ENCODE results near the gene KIF26B.

Gene KIF26B

DNA sequence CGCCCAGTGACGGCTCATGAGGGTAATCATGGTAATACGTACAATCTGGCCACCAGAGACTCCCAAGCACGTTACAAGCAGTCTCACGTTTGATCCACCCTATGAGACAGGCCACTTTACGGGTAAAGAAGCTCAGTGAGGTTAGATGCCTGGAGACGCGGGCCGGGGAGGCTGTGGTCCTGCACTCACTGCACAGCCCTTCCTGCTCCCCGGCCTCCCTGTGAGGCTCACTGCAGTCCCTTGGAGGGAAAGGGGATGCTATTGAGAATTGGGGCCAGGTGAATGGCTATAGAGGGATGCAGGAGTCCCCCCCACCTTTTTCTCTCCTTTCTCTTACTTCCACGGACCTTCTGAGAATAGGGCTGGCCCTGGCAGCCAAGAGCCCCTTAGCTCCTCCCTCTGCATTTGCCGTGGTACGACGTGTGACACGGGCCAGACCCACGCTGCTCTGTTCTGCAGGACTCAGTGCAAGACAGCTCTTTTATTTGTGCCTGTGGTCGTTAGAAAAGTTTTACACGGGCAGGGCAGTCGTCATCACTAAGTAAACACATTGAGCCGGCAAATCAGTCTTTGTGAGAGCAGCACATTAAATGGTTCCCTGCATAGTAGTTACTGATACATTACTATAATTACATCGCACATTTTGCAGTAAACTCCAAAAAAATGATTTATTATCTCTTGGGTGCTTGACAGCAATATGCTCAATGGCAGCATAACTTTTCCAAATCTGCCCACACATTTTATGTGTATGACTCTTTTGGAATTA is 18.8 kb downstream of the KIF26B start:
- DNase-seq, result no peak

DNA sequence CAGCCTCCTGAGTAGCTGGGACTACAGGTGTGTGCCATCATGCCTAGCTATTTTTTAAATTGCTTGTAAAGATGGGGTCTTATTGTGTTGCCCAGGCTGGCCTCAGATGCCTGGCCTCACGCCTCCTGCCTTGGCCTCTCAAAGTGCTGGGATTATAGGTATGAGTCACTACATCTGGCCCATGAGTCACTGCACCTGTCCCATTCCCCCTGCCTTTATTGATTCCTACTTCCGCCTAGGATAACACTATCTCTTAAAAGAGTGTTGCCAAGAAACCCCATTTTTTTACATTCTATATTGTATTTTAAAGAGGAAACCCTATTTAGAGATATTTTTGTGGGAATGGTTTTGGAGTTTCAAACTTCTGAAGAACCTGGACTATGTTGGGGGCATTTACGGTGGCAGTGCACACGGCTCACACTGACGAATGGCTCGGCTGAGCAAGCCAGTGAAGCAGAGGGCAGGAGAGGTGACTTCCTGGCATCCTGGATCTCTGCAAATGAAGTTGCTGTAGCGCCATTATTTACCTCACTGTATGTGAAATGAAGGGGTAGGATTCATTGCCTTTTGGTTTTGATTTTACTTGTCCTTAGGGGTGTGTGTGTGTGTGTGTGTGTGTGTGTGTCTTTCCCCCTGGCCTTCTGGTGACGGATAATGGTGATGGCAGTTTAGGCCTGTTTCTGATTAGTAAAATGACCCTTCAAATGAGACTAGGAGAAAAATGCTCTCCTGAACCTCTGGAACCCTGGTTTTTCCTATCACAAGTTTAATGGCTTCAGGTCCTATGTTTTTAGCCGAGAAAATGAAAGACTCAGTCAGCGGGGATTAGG is 22.5 kb downstream of the KIF26B start:
- DNase-seq, result no peak

DNA sequence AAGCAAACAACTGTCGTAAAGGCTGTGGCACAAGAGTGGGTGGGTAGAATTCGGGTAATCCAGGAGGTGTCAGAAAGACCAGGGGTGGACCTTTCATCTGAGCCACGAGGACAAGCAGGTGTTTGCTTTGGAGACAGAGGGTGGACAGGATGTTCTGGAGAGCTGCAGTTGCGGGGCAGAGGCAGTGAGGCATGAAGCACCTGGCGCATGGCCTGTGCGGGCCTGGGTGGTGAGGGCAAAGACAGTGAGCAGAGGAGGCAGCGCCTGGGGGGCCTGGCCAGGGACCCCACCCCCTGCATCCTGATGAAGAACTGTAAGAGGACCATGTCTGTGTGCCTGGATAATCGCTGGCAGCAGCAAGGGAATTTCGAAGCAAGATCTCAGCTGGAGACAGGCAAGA is 24.9 kb downstream of the KIF26B start:
- DNase-seq, result no peak

DNA sequence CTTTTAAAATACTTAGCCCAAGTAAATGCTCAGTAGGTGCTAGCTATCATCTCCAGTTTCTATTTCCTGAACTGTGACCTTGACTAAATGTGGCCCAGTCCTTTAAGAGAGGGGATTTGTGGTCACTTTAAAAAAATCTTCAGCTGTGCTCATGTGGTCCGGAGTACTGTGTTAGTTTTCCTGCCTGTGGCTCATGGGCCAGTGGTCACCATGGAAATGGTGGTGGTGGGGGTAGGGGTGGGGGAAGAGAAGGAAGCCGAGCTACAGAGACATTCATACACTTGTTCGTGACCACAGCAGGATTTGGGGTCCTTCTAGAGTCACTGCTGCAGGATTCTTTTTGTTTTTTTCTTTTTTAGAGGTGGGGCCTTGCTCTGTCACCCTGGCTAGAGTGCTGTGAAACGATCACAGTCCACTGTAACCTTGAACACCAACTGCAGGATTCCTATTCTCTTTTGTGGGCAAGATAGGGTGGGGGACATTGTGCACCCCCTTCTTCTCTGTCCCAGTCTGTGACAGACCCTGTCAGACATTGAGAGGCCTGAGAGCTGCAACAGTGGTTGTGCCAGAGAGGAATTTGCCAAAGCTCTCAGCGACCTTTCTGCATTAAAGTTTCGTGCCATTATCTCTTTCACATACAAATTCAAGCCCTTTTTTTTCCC is 25.8 kb downstream of the KIF26B start:
- DNase-seq, result no peak

DNA sequence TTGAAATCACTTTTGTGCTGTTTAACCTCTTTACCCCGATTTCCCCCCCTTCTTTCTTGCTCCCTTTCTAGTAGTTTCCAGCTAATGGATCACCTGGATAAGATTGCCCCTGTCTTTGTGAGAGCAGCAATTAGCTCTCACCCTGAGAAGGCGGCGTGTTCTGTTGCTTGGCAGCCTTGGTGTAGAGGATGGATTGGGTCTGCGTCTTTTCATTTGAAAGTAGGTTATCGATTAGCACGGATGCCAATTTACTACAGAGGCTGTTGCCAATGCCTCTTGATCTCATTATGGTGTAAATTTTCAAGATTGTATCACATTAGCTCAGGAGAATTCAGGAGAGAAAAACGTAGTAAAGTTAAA is 26.4 kb downstream of the KIF26B start:
- DNase-seq, result no peak

DNA sequence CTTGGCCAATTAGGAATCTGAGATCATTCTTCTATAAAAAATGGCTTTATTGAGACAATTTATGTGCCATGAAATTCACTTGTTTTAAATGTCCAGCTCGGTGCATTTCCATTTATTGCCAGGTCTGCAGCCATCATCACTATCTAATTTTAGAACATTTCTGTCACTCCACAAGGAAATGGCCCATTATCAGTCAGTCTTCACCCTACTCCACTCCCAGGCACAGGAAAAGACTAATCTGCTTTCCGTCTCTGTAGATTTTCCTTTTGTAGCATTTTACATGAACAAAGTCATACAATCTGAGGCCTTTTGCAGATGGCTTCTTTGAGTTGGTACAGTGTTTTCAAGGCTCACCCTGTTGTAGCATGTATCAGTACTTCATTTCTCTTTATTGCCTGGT is 27.2 kb downstream of the KIF26B start:
- no peak for DNase-seq

DNA sequence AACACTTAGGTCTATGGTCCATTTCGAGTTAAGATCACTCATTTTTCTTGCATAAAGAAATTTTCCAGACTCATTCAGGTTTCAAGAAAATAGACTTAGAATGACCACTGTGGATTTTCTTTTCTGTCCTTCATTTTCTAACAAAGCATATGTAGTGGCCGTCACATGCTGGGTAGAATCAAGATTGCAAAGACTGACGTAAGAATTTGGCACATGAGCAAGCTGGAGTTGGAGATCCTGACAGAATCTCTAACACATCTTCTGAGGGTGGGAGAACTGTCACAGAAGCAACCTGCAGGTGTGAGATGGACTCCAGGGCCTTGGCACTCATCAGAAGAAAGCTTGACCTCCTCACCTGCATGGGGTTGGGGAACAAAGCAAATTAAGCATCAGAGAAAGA is 28.6 kb downstream of the KIF26B start:
- no peak for DNase-seq

DNA sequence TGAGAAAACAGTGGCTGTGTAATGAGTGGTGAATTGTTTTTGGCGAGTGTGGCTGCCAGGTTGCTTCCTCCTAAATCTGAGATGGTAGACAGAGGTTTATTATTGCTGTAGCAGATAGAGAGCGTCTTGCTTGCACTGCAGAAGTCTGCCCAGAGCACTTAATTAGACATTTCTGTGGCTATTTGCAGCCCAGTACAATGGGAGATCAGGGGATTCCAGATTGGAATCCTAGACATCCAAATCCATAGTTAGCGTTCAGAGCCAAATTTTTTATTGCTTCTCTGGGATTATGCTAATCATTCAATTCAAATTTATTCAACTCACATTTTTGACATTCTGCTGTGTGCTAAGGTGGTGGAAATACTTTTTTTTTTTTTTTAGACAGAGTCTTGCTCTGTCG is 30.0 kb downstream of the KIF26B start:
- no peak for DNase-seq

DNA sequence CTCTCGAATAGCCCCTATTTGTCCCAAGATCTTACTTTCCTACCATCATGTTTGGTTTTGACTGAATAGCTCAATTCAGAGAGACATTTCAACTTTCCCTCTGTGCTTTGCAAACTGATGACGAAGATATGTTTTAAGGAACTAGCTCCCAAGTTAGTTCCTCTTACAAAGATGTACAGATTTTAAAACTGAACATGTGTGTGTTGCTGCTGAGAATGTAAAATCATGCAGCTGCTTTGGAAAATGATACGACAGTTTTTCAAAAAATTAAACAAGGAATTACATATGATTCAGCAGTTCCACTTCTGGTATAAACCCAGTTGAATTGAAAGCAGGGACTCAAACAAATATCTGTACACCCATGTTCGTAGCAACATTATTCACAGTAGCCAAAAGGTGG is 33.6 kb downstream of the KIF26B start:
- DNase-seq, result no peak

DNA sequence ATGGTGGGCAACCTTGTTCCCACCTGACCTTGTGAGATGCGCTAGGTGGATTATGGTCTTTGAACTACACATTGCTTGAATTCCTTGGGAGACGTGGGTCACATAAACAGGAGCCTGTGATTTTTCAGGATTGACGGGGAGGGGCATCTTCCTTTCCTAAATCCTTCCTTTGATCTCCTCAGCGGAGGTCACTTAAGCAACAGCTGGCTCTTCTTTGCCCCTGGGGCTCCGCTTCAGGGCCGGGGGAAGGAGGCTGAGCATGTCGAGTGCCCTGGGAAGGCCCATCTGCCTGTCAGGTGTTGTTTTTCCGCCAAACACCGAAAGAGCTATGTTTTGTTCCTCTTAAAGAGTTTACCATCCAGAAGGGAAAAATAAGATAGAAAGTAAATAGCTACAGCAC is 40.6 kb downstream of the KIF26B start:
- no peak for DNase-seq

DNA sequence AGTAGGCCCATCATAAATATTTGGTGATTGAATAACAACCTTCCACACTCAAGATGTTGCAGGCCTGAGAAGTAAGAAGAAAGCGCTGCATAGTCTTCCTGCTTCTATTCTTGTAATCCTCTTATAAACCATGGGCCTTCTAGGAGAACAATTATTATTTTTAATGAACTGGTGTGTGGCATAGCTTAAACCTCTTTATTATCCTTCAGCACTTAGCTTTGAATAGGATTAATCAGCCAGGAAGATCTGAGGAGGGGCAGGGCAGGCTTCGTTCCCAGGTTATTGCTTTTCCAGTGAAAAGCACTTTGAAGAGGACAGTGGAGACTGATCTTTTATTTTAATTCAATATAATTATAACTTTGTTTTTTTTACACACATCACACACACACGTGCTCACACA is 42.3 kb downstream of the KIF26B start:
- no peak for DNase-seq

DNA sequence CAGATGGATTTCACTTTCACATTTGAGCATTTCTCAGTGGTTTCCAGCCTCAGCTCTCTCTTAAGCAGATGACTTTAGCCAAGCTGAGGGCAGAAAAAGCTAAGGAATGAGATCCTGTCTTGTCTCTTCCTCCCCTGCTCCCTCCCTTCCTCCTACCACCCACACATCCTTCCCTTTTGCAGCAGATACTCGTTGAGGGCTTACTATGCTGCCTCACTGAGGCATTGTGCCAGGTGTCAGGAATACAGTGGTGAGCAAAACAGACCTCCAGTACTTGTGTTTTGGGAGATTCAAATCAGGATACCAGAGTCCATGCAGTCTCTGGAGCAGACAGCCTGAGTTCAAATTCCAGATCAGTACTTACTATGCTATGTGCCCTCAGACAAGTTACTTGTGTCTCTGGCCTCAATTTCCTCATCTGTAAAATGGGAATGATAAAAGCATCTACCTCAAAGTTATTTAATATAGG is 43.2 kb downstream of the KIF26B start:
- no peak for DNase-seq

DNA sequence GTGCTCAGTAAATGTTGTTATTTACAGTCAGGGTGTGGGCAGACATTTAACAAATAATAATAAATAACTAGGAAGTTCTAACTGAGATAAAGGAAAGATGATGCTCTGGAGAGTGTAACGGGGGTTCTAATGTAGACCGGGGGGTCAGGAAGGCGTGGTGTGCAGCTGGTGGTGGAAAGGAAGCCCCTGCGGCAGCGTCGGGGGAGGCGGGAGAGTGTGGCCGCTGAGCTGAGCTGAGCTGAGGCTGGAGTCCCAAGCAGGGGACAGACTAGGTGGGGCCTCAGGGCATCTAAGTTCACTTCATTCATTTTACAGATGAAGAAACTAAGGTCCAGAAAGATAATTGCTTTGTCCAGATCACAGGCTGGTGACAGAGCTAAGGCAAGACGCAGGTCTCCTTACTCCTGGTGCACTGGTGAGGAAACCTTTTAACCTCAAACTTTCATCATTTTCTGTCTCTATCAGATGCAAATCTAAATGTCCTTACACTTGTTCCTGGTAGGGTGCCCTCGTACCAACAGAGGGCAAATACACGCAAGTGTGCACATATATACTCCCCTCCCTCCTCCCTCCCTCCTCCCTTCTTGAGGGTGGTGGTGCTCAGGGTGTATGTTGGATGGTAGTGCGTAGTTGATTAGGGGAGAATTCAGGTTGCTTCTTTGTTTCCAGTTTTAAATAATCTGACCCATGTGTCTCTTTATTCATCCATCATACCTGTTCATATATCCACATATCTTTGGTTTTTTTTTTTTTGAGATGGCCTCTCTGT is 44.1 kb downstream of the KIF26B start:
- no peak for DNase-seq

DNA sequence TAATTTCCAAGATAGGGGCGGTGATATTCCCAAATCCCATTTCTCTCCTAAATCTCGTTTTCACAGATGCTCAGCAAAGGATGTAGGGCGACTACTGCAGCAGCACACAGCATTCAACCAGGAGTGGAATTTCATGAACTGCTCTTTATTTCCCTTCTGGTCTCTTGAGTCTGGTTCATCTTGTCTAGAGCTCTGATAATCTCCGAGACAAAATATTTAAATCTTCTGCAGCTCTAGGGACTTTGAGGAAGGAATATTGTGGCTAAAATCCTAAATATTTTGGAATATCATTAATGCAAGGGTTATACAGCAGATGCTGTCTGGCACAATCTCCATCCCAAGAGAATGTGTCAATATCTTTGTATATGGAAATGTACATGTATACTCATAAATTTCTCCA is 45.4 kb downstream of the KIF26B start:
- DNase-seq, result no peak

DNA sequence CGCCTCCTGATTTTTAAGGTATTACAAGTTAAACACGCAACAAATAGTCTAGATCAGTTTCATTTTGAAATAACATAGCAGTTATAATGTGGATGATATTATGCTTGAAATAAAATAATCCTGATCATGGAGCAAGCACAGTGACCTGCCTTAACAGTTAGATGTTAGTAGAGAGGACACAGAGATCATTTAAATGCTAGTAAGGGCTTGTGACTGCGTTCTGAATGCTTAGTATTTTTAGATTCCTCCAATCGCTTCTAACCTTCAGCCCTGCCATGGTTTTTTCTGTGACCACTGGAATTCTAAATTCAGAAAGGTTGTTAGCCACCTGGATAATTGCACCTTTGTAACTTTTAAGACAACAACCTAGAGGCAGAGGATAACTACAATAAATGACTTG is 46.4 kb downstream of the KIF26B start:
- DNase-seq, result no peak

DNA sequence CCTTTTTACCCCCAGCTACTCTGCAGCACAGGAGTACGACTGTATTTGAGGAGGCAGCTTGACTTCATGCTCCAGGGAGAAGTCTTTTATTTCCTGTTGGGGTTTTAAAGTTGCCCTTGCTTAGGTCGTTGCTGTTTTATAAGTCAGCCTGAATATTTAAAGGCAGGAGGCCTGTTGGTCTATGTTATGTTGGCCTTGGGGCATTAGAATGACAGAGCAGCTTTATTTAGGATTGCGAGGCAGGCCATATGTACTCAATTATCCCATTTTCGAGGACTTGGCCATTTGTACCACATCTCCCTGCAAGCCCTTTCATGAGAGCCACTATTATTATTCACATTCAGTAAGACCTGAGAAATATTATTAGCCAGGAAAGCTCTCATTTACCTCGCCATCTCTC is 47.0 kb downstream of the KIF26B start:
- DNase-seq, result no peak

DNA sequence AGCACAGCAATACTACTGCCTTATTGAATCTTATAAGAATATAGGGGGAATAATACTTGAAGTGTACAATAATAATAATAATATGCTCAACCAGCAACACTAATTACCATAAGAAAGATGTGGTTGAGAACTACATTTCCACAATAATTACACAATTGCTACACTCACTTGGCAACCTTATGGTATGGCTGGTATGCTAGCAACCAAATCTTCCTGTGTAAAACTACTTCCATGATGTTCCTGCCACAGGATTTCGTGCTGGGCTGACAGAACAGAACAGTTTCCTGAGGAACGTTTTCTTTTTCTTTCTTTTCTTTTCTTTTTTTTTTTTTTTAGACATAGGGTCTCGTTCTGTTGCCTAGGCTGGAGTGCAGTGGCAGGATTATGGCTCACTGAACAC is 50.6 kb downstream of the KIF26B start:
- no peak for DNase-seq

DNA sequence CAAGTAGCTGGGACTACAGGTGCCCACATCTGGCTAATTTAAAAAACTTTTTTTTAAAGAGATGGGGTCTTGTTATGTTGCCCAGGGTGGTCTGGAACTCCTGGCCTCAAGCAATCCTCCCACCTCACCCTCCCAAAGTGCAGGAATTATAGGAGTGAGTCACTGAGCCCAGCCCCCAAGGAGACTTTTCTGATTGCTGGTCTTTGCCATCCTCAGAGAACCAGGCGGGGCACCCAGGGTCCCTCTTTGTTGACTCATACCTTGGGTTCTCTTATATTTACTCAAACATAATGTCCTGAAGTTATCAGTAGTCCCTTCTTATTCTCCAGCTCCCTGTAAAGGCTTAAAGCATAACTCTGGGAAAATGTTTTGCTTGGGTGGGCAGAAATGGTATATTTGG is 51.1 kb downstream of the KIF26B start:
- DNase-seq, result no peak

DNA sequence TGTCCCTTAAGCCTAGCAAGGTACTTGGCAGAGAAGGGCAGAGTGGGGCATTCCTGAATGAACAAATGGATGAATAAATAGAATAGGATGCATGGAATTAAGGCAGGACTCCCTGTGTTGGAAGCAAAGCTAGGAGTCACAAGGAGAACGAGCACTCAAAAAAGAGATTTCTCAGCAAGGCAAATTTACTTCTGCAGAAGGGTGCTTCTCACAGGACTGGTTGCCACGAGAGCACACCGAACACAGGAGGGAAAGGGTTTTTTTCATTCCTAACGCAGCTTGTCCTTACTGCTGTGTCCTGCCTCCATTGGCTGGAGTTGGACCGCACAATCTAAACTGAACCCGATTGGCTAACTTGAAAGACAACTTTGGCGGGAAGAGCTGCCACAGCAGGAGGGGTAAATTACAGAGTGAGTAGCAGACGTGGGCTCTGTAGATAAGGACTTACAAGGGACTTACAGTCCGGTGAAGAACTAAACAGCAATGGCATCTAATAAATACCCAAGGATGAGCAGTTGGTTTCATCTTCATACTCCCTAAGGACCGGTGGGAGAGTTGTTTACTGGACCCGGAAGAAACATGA is 52.4 kb downstream of the KIF26B start:
- DNase-seq, result no peak

DNA sequence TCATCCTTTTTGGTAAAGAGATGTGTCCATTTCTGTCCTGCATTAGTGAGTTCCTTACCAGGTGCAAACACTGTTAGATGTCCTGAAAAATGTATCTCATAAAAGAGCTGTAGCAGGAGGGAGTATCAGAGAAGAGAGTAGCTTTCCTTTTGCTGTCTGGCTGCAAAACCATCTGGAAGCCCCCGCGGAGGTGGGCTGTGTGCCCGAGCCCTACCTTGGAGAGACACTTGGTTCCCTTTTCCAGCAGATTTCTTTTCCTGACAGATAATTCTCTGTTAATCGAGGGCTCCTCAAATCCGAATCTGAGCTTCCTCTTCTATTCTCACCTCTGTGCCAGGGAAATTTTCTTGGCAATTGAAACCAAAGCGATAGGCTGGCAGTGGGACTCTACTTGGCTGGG is 53.0 kb downstream of the KIF26B start:
- no peak for DNase-seq

DNA sequence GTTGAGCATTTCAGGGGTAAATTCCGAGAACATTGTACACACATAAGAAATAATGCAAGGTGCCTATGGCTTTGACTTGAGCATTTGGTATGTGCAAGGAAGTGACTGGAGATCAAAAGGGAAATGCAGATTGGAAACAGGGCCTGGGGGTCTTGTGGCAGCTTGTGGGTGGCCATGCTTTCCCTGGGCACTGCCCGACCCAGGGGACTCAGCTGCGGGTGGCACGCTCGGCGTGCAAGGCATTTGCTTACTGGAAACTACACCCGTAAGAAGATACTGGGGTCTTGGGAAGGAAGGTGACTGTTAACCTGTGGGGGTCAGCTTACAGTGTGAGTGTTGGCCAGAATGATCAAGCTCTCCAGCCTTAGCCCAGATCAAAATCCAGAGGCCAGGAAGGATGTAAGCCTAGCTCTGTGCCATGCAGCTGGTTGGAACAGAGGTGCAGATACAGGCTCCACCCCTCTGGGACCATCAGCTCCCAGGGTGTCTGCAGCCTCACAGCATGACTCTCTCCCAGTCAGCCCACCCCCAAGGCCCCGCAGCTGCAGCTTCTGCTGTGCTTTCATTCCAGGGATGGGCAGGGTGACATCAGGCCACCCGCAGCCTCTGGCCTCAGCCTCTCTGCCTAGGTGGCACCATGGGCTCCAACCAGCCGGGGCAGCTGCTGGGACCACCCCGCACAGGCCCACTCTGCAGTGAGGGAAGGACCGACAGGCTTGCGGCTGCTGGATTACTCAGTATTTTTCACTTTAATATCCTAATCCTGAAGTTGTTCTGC is 55.1 kb downstream of the KIF26B start:
- DNase-seq, result no peak

Data from activated CD8-positive, alpha-beta memory T cell treated with anti-CD3 and anti-CD28 coated beads, Interleukin-2, amount 50 U/mL, for 4 hours (primary cell).